ENCODE data around the gene RNF5.

- TF ChIP-seq CTCF (tag by site-specific recombination; IDR thresholded peaks at IDR 0.05) (no peak), ZNF132 (tag by site-specific recombination; IDR thresholded peaks at IDR 0.05; ENCODE audit: borderline replicate concordance) (no peak), ZNF175 (tag by site-specific recombination; IDR thresholded peaks at IDR 0.05) (no peak), ZNF660 (tag by site-specific recombination; IDR thresholded peaks at IDR 0.05) (no peak)
Measured at GRCh38 chr6:32140420-32141046, 37.7 kb upstream of the RNF5 start.

Measured in HEK293 (cell line).